AG09309 (cell line): Measurements from ENCODE around the gene LYPD8.

Source experiments
- DNase-seq: peaks from one replicate; pipeline ENCODE4 v3.0.0-alpha.2; 2010; ENCODE audit warnings: low read depth
- H3K4me3 ChIP-seq: 2 replicates; pipeline ENCODE4 v1.5.1; 2011; ENCODE audit warnings: mild to moderate bottlenecking, low read depth, low read length, moderate library complexity; ENCODE audit not compliant: control insufficient read depth
- TF ChIP-seq, protein P1 (sequence below): IDR thresholded peaks from 2 replicates; pipeline ENCODE4 v1.5.1; 2011; ENCODE audit warnings: mild to moderate bottlenecking, low read depth, low read length, inconsistent platforms; ENCODE audit not compliant: insufficient read depth, control insufficient read depth; ENCODE audit errors: missing control alignments

Gene LYPD8

DNA sequence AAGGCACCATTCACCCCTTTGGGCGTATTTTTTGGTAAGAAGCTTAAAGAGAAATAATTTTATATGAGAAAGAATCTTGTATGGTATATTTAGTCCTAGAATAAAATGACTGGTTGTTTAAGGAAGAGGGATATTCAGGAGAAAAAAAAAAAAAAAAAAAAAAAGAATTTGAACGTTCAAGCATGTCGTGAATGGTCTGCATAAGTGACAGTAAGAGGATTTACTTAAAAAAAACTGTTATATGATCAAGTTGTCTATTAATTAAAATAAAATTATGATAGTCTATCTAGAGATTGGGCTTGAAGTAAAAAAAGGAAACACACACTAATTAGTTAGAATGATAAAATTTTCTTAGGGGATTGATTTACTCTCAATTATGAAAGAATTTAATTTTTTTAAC is 41.3 kb downstream of the LYPD8 start:
- no peak for DNase-seq
- TF ChIP-seq, protein P1, sequence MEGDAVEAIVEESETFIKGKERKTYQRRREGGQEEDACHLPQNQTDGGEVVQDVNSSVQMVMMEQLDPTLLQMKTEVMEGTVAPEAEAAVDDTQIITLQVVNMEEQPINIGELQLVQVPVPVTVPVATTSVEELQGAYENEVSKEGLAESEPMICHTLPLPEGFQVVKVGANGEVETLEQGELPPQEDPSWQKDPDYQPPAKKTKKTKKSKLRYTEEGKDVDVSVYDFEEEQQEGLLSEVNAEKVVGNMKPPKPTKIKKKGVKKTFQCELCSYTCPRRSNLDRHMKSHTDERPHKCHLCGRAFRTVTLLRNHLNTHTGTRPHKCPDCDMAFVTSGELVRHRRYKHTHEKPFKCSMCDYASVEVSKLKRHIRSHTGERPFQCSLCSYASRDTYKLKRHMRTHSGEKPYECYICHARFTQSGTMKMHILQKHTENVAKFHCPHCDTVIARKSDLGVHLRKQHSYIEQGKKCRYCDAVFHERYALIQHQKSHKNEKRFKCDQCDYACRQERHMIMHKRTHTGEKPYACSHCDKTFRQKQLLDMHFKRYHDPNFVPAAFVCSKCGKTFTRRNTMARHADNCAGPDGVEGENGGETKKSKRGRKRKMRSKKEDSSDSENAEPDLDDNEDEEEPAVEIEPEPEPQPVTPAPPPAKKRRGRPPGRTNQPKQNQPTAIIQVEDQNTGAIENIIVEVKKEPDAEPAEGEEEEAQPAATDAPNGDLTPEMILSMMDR: no peak
- H3K4me3 ChIP-seq: no peak overlapping the region

DNA sequence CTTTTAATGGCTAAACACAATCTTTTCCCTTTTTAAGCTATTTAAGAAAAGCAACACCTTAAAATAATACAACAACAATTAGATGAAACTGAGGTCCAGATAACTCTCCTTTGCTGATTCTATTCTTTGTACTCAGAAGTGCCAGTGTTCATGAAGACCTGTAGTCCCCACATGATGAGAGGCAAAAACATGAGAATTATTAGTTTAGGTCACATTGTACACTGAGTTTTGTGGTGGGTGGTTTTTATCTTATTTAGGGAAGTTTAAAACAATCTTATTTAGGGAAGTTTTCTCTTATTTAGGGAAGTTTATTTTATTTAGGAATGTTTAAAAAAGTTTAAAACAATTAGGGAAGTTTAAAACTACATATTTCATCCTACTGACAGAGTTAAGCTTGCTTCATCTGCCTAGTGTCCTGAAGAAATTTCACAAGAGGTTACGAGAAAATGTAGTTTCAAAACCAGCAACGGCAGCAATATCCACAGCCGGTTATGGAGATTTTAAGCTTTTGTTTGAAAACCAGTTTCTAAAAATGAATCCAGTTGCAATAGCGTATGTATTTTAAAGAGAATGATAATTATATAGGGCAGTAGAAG is 45.2 kb downstream of the LYPD8 start:
- DNase-seq: no peak
- TF ChIP-seq, protein P1: no peak
- H3K4me3 ChIP-seq: no peak overlapping the region

- DNase-seq: no peak
- TF ChIP-seq, protein P1: no peak
- H3K4me3 ChIP-seq: no peak overlapping the region
These were observed 51.0 kb downstream of the LYPD8 start for GRCh38 chr1:248704606-248705005.

- no peak for DNase-seq
- TF ChIP-seq, protein P1: no peak
- no peak overlapping the region for H3K4me3 ChIP-seq
These were observed 51.9 kb downstream of the LYPD8 start for GRCh38 chr1:248703674-248704073.

DNA sequence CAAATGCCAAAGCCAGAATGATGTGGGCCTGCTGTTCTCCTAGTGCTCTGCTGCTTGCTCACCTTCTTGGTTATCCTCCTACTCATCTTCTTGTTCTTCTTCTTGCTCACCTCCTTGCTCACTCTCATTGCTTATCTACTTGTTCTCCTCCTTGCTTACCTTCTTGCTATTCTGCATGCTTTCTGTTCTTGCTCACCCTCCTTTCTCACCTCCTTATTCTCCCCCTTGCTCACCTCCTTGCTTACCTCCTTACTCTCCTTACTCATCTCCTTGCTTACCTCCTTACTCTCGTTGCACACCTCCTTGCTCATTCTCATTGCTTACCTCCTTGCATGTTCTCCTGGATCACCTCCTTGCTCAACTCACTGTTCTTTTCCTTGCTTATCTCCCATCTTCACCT is 52.8 kb downstream of the LYPD8 start, which contains the start of gene OR14I1:
OR14I1 (minus strand) TSS at position 53 of the 400 bp plus-strand sequence.
- H3K4me3 ChIP-seq: no peak within 1 kb of the TSS
- no peak for DNase-seq
- TF ChIP-seq, protein P1: no peak

- TF ChIP-seq, protein P1: no peak
- H3K4me3 ChIP-seq: no peak overlapping the region
- no peak for DNase-seq
These were observed 56.5 kb downstream of the LYPD8 start for GRCh38 chr1:248699099-248699498.
